Duodenal mucosa (tissue), 2 donors: ENCODE results near the gene VEGFA.

Source experiments
- H3K27ac ChIP-seq: one replicate; pipeline ENCODE4 v1.7.0; 2013; ENCODE audit warnings: low read depth, low read length
- H3K27me3 ChIP-seq, 2 donors: one replicate each; pipeline ENCODE4 v1.7.0; 2013; ENCODE audit warnings: low read length in 2 of 2, control low read depth in 1 of 2; ENCODE audit not compliant: insufficient read depth in 2 of 2, control insufficient read depth in 1 of 2
- H3K36me3 ChIP-seq, 2 donors: one replicate each; pipeline ENCODE4 v1.7.0; 2013; ENCODE audit warnings: low read length in 2 of 2, control low read depth in 1 of 2; ENCODE audit not compliant: insufficient read depth in 2 of 2, control insufficient read depth in 1 of 2
- H3K4me1 ChIP-seq, 2 donors: one replicate each; pipeline ENCODE4 v1.7.0; 2013; ENCODE audit warnings: low read length in 2 of 2, control low read depth in 1 of 2; ENCODE audit not compliant: insufficient read depth in 2 of 2, control insufficient read depth in 1 of 2
- H3K4me3 ChIP-seq, 2 donors: one replicate each; pipeline ENCODE4 v1.7.0; 2013; ENCODE audit warnings: low read length in 2 of 2, low read depth in 1 of 2
- H3K9ac ChIP-seq, 2 donors: one replicate each; pipeline ENCODE4 v1.7.0; 2013; ENCODE audit warnings: low read length in 2 of 2, low read depth in 1 of 2
- H3K9me3 ChIP-seq, 2 donors: one replicate each; pipeline ENCODE4 v1.7.0; 2013; ENCODE audit warnings: low read length in 2 of 2, control low read depth in 1 of 2; ENCODE audit not compliant: control insufficient read depth in 1 of 2

The VEGFA gene

GRCh38 chr6:43729537-43729936 lies 40.5 kb upstream of the VEGFA start:
- no peak overlapping the region for H3K27ac ChIP-seq

GRCh38 chr6:43730634-43731033 lies 39.4 kb upstream of the VEGFA start:
- Histone ChIP-seq H3K4me3 (no peak overlapping the region), H3K9ac (no peak overlapping the region), H3K36me3 (no peaks in the 10 kb centered on the region), H3K27me3 (no peaks in the 10 kb centered on the region), H3K9me3 (peaks cover 0 to 5% of the 10 kb centered on the region in 2 donors), H3K4me1 (peaks cover 9 to 12% of the 10 kb centered on the region in 2 donors), H3K27ac (no peak overlapping the region)

More at GRCh38 chr6:43729537-43729936, 40.5 kb upstream of the VEGFA start:
- Histone ChIP-seq H3K4me1 (peaks cover 20 to 23% of the 10 kb centered on the region in 2 donors), H3K36me3 (no peaks in the 10 kb centered on the region), H3K27me3 (no peaks in the 10 kb centered on the region), H3K4me3 (no peak overlapping the region), H3K9me3 (peaks cover 0 to 5% of the 10 kb centered on the region in 2 donors), H3K9ac (no peak overlapping the region)

- Histone ChIP-seq H3K4me1 (peaks cover 7 to 11% of the 10 kb centered on the region in 2 donors), H3K36me3 (no peaks in the 10 kb centered on the region), H3K9ac (no peak overlapping the region), H3K9me3 (peaks cover 0 to 5% of the 10 kb centered on the region in 2 donors), H3K27me3 (no peaks in the 10 kb centered on the region), H3K4me3 (no peak overlapping the region), H3K27ac (no peak overlapping the region)
Measured at GRCh38 chr6:43733471-43734293, 36.3 kb upstream of the VEGFA start.

GRCh38 chr6:43734294-43734665 lies 35.7 kb upstream of the VEGFA start:
- Histone ChIP-seq H3K36me3 (no peaks in the 10 kb centered on the region), H3K27me3 (no peaks in the 10 kb centered on the region), H3K9me3 (peaks cover 0 to 5% of the 10 kb centered on the region in 2 donors), H3K9ac (no peak overlapping the region), H3K27ac (no peak overlapping the region), H3K4me1 (peaks cover 6 to 7% of the 10 kb centered on the region in 2 donors), H3K4me3 (no peak overlapping the region)

- H3K4me1 ChIP-seq = peaks cover 13 to 16% of the 10 kb centered on the region in 2 donors
- H3K27ac ChIP-seq = no peak overlapping the region
- peaks cover 0 to 5% of the 10 kb centered on the region in 2 donors for H3K9me3 ChIP-seq
- no peaks in the 10 kb centered on the region for H3K36me3 ChIP-seq
- no peak overlapping the region for H3K4me3 ChIP-seq
- H3K27me3 ChIP-seq = no peaks in the 10 kb centered on the region
- no peak overlapping the region for H3K9ac ChIP-seq
Measured at GRCh38 chr6:43735642-43736199, 34.3 kb upstream of the VEGFA start.

- Histone ChIP-seq H3K4me1 (peaks cover 13 to 16% of the 10 kb centered on the region in 2 donors), H3K27me3 (no peaks in the 10 kb centered on the region), H3K9me3 (peaks cover 0 to under 1% of the 10 kb centered on the region in 2 donors), H3K4me3 (no peak overlapping the region), H3K9ac (no peak overlapping the region), H3K27ac (no peak overlapping the region), H3K36me3 (no peaks in the 10 kb centered on the region)
Measured at GRCh38 chr6:43736211-43736786, 33.7 kb upstream of the VEGFA start.

- no peak overlapping the region for H3K9ac ChIP-seq
- no peak overlapping the region for H3K4me3 ChIP-seq
- no peaks in the 10 kb centered on the region for H3K27me3 ChIP-seq
- no peak overlapping the region for H3K27ac ChIP-seq
- no peaks in the 10 kb centered on the region for H3K9me3 ChIP-seq
- peaks cover 13 to 16% of the 10 kb centered on the region in 2 donors for H3K4me1 ChIP-seq
- no peaks in the 10 kb centered on the region for H3K36me3 ChIP-seq
Measured at GRCh38 chr6:43736844-43737243, 33.2 kb upstream of the VEGFA start.

GRCh38 chr6:43737272-43738081 lies 32.5 kb upstream of the VEGFA start:
- H3K9ac ChIP-seq = no peak overlapping the region
- H3K4me3 ChIP-seq = no peak overlapping the region
- peaks cover 13 to 16% of the 10 kb centered on the region in 2 donors for H3K4me1 ChIP-seq
- no peaks in the 10 kb centered on the region for H3K9me3 ChIP-seq
- no peaks in the 10 kb centered on the region for H3K27me3 ChIP-seq
- H3K36me3 ChIP-seq = no peaks in the 10 kb centered on the region
- no peak overlapping the region for H3K27ac ChIP-seq

- Histone ChIP-seq H3K4me3 (no peak overlapping the region), H3K27me3 (no peaks in the 10 kb centered on the region), H3K36me3 (no peaks in the 10 kb centered on the region), H3K4me1 (peaks cover 12 to 16% of the 10 kb centered on the region in 2 donors), H3K9ac (no peak overlapping the region), H3K27ac (no peak overlapping the region), H3K9me3 (no peaks in the 10 kb centered on the region)
Measured at GRCh38 chr6:43738267-43738676, 31.7 kb upstream of the VEGFA start.
